ENCODE measurements around the gene CRIP3. TPM values are rescaled to one million over a fixed set of nuclear protein-coding genes. Genes with fewer than 3 reads are reported as not detected.
A peak's percentile ranks its signal among the peaks of the same experiment; 100 is the strongest.

CRIP3 gene
- total and polyA plus RNA-seq, 2 of the 13 experiments (the other 11 are each of a cell fraction or from before 2014, with no cell fraction given) = 6.3 to 9.3 TPM

DNA sequence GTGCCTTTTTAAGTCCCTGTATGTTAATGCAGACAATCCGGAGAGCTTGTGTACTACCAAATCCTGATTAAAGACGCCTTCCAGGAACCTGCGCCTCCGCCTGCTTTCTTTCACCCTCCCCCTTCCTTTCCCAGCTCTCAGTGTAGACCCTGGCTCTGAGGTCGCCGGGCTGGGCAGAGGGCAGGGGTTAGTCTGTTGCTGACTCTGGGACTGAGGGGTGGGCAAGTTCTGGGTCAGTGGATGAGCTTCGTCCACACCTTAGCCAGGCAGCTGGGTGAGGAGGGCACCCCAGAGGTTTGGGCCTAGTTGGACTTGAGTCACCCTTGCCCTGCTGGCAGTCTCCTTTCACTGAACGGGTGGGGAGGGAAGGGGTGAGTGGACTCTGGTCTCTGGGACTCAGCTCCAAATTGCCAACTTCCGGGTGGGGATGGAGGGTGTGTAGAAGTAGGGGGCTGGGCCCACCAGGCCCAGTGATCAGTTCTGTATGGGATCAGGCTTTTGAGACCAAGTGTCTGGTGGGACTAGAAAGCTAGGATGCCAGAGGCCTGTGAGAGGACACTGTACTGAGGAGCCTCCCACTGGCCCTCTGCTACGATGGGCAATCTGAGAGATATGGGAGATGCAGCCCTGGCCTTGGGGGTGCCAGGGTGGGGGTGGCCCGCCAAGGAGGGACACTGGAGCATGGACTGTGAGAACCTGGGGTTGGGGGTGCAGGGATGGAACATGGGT lies 31.9 kb downstream of the CRIP3 start (continued):
- TF ChIP-seq JARID2 (CRISPR knock-in tag; IDR thresholded peaks at IDR 0.05; ENCODE audit: insufficient replicate concordance) (no peak), TP53 (CRISPR knock-in tag; conservative IDR thresholded peaks at IDR 0.05) (no peak), ZNF572 (CRISPR knock-in tag; IDR thresholded peaks at IDR 0.05) (no peak), MTA1 (CRISPR knock-in tag; IDR thresholded peaks at IDR 0.05; ENCODE audit: borderline replicate concordance) (peak; percentile 93), YEATS4 (CRISPR knock-in tag; IDR thresholded peaks at IDR 0.05; ENCODE audit: borderline replicate concordance) (peak; percentile 25; the same call in 1 of the 2 replicates), CREB1 (IDR thresholded peaks at IDR 0.05) (no peak), CREB1 (CRISPR knock-in tag; IDR thresholded peaks at IDR 0.05) (no peak), XRCC5 (optimal IDR thresholded peaks at IDR 0.05; ENCODE audit: low read length) (peak; percentile 51), ZNF33B (CRISPR knock-in tag; IDR thresholded peaks at IDR 0.05) (no peak), BORCS8-MEF2B (CRISPR knock-in tag; IDR thresholded peaks at IDR 0.05) (peak; percentile 64; the same call in 1 of the 2 replicates), CHCHD3 (CRISPR knock-in tag; IDR thresholded peaks at IDR 0.05) (no peak)
- TF ChIP-seq, protein P1, sequence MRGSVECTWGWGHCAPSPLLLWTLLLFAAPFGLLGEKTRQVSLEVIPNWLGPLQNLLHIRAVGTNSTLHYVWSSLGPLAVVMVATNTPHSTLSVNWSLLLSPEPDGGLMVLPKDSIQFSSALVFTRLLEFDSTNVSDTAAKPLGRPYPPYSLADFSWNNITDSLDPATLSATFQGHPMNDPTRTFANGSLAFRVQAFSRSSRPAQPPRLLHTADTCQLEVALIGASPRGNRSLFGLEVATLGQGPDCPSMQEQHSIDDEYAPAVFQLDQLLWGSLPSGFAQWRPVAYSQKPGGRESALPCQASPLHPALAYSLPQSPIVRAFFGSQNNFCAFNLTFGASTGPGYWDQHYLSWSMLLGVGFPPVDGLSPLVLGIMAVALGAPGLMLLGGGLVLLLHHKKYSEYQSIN (CRISPR knock-in tag; IDR thresholded peaks at IDR 0.05; ENCODE audit: borderline replicate concordance) = no peak
- TF ChIP-seq, protein P2, sequence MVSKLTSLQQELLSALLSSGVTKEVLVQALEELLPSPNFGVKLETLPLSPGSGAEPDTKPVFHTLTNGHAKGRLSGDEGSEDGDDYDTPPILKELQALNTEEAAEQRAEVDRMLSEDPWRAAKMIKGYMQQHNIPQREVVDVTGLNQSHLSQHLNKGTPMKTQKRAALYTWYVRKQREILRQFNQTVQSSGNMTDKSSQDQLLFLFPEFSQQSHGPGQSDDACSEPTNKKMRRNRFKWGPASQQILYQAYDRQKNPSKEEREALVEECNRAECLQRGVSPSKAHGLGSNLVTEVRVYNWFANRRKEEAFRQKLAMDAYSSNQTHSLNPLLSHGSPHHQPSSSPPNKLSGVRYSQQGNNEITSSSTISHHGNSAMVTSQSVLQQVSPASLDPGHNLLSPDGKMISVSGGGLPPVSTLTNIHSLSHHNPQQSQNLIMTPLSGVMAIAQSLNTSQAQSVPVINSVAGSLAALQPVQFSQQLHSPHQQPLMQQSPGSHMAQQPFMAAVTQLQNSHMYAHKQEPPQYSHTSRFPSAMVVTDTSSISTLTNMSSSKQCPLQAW (CRISPR knock-in tag; IDR thresholded peaks at IDR 0.05) = peak; percentile 78; the same call in 1 of the 2 replicates
- TF ChIP-seq, protein P3, sequence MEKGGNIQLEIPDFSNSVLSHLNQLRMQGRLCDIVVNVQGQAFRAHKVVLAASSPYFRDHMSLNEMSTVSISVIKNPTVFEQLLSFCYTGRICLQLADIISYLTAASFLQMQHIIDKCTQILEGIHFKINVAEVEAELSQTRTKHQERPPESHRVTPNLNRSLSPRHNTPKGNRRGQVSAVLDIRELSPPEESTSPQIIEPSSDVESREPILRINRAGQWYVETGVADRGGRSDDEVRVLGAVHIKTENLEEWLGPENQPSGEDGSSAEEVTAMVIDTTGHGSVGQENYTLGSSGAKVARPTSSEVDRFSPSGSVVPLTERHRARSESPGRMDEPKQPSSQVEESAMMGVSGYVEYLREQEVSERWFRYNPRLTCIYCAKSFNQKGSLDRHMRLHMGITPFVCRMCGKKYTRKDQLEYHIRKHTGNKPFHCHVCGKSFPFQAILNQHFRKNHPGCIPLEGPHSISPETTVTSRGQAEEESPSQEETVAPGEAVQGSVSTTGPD (CRISPR knock-in tag; IDR thresholded peaks at IDR 0.05) = no peak
- TF ChIP-seq, protein P4, sequence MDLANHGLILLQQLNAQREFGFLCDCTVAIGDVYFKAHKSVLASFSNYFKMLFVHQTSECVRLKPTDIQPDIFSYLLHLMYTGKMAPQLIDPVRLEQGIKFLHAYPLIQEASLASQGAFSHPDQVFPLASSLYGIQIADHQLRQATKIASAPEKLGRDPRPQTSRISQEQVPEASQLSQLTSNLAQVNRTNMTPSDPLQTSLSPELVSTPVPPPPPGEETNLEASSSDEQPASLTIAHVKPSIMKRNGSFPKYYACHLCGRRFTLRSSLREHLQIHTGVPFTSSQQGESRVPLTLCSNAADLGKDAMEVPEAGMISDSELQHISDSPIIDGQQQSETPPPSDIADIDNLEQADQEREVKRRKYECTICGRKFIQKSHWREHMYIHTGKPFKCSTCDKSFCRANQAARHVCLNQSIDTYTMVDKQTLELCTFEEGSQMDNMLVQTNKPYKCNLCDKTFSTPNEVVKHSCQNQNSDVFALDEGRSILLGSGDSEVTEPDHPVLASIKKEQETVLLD (CRISPR knock-in tag; IDR thresholded peaks at IDR 0.05; ENCODE audit: low read depth) = no peak
- TF ChIP-seq, protein P5, sequence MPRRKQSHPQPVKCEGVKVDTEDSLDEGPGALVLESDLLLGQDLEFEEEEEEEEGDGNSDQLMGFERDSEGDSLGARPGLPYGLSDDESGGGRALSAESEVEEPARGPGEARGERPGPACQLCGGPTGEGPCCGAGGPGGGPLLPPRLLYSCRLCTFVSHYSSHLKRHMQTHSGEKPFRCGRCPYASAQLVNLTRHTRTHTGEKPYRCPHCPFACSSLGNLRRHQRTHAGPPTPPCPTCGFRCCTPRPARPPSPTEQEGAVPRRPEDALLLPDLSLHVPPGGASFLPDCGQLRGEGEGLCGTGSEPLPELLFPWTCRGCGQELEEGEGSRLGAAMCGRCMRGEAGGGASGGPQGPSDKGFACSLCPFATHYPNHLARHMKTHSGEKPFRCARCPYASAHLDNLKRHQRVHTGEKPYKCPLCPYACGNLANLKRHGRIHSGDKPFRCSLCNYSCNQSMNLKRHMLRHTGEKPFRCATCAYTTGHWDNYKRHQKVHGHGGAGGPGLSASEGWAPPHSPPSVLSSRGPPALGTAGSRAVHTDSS (CRISPR knock-in tag; conservative IDR thresholded peaks at IDR 0.05) = no peak
- TF ChIP-seq, protein P6, sequence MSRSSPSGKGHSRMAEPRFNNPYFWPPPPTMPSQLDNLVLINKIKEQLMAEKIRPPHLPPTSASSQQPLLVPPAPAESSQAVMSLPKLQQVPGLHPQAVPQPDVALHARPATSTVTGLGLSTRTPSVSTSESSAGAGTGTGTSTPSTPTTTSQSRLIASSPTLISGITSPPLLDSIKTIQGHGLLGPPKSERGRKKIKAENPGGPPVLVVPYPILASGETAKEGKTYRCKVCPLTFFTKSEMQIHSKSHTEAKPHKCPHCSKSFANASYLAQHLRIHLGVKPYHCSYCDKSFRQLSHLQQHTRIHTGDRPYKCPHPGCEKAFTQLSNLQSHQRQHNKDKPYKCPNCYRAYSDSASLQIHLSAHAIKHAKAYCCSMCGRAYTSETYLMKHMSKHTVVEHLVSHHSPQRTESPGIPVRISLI (CRISPR knock-in tag; IDR thresholded peaks at IDR 0.05; ENCODE audit: borderline replicate concordance) = peak; percentile 24; the same call in 1 of the 2 replicates
- TF ChIP-seq, protein P7, sequence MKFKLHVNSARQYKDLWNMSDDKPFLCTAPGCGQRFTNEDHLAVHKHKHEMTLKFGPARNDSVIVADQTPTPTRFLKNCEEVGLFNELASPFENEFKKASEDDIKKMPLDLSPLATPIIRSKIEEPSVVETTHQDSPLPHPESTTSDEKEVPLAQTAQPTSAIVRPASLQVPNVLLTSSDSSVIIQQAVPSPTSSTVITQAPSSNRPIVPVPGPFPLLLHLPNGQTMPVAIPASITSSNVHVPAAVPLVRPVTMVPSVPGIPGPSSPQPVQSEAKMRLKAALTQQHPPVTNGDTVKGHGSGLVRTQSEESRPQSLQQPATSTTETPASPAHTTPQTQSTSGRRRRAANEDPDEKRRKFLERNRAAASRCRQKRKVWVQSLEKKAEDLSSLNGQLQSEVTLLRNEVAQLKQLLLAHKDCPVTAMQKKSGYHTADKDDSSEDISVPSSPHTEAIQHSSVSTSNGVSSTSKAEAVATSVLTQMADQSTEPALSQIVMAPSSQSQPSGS (CRISPR knock-in tag; IDR thresholded peaks at IDR 0.05) = peak; percentile 56; the same call in 1 of the 2 replicates
